GM10847 (cell line): ENCODE data around the gene GALNT1.

Experiments used
- POLR2A ChIP-seq: IDR thresholded peaks from 2 replicates; pipeline ENCODE4 v1.6.1; 2011; ENCODE audit not compliant: insufficient read length; ENCODE audit errors: extremely low read depth

The GALNT1 gene

GRCh38 chr18:35671966-35672603 is 90.5 kb downstream of the GALNT1 start:
- no peak for TF ChIP-seq POLR2A

- TF ChIP-seq POLR2A: no peak
These were observed 91.4 kb downstream of the GALNT1 start for GRCh38 chr18:35672897-35673296.

- no peak for TF ChIP-seq POLR2A
These were observed 92.1 kb downstream of the GALNT1 start for GRCh38 chr18:35673682-35674081.

- no peak for TF ChIP-seq POLR2A
These were observed 98.6 kb downstream of the GALNT1 start for GRCh38 chr18:35680139-35680551.

GRCh38 chr18:35682281-35682867 is 100.8 kb downstream of the GALNT1 start:
- no peak for TF ChIP-seq POLR2A

GRCh38 chr18:35683021-35683420 is 101.5 kb downstream of the GALNT1 start:
- no peak for TF ChIP-seq POLR2A

- no peak for TF ChIP-seq POLR2A
These were observed 107.2 kb downstream of the GALNT1 start for GRCh38 chr18:35688757-35689156.

- no peak for TF ChIP-seq POLR2A
These were observed 108.2 kb downstream of the GALNT1 start for GRCh38 chr18:35689728-35690127.

- no peak for TF ChIP-seq POLR2A
These were observed 110.1 kb downstream of the GALNT1 start for GRCh38 chr18:35691625-35692024.

- TF ChIP-seq POLR2A: no peak
These were observed 111.3 kb downstream of the GALNT1 start for GRCh38 chr18:35692866-35693265.

- no peak for TF ChIP-seq POLR2A
These were observed 112.3 kb downstream of the GALNT1 start for GRCh38 chr18:35693829-35694228.

GRCh38 chr18:35694808-35695207 is 113.3 kb downstream of the GALNT1 start:
- TF ChIP-seq POLR2A: no peak

- TF ChIP-seq POLR2A: no peak
These were observed 113.8 kb downstream of the GALNT1 start for GRCh38 chr18:35695384-35695783.

GRCh38 chr18:35695803-35696202 is 114.3 kb downstream of the GALNT1 start:
- TF ChIP-seq POLR2A: no peak

GRCh38 chr18:35696307-35696706 is 114.8 kb downstream of the GALNT1 start:
- TF ChIP-seq POLR2A: no peak

- TF ChIP-seq POLR2A: no peak
These were observed 116.3 kb downstream of the GALNT1 start for GRCh38 chr18:35697869-35698268.
